Neuronal stem cell (in vitro differentiated cells): ENCODE measurements around the gene TLCD1.
A peak's percentile ranks its signal among the peaks of the same experiment; 100 is the strongest.
"Not testable (repeated sequence)": the region's sequence is repeated elsewhere in the genome, so short reads cannot be mapped to it uniquely, and the experiment has no call there.

Source experiments
- DNase-seq: peaks from one replicate; pipeline ENCODE4 v3.0.0-alpha.2; 2013; ENCODE audit warnings: low spot score
- H2AFZ ChIP-seq: one replicate; pipeline ENCODE4 v1.6.1; 2013; ENCODE audit warnings: mild to moderate bottlenecking, low read length, inconsistent platforms
- H2AK5ac ChIP-seq: 2 replicates; pipeline ENCODE4 v1.6.1; 2013; ENCODE audit warnings: low read depth, mild to moderate bottlenecking, inconsistent platforms, low read length, moderate library complexity, mixed read lengths
- H2BK120ac ChIP-seq: 2 replicates; pipeline ENCODE4 v1.6.1; 2013; ENCODE audit warnings: low read depth, mild to moderate bottlenecking, inconsistent platforms, low read length, moderate library complexity, mixed read lengths
- H2BK12ac ChIP-seq: one replicate; pipeline ENCODE4 v1.6.1; 2013; ENCODE audit warnings: low read length, inconsistent platforms
- H2BK15ac ChIP-seq: 2 replicates; pipeline ENCODE4 v1.6.1; 2013; ENCODE audit warnings: mild to moderate bottlenecking, low read length, inconsistent platforms, mixed read lengths
- H2BK5ac ChIP-seq: one replicate; pipeline ENCODE4 v1.6.1; 2013; ENCODE audit warnings: inconsistent platforms, mild to moderate bottlenecking, low read length, moderate library complexity
- H3K14ac ChIP-seq: one replicate; pipeline ENCODE4 v1.6.1; 2013; ENCODE audit warnings: low read length, inconsistent platforms
- H3K18ac ChIP-seq: 2 replicates; pipeline ENCODE4 v1.6.1; 2013; ENCODE audit warnings: low read length, inconsistent platforms
- H3K23ac ChIP-seq: 2 replicates; pipeline ENCODE4 v1.6.1; 2013; ENCODE audit warnings: low read depth, mild to moderate bottlenecking, mixed read lengths, low read length, inconsistent platforms; ENCODE audit not compliant: poor library complexity
- H3K27ac ChIP-seq: replicated peaks from 3 replicates; pipeline ENCODE4 v1.5.1; 2013; ENCODE audit warnings: low read length, inconsistent platforms
- H3K27me3 ChIP-seq, 3 experiments: 2 replicates each; pipeline ENCODE4 v1.6.1; 2013; ENCODE audit warnings: low read length in 3 of 3, mild to moderate bottlenecking in 2 of 3, inconsistent platforms in 1 of 3, low read depth in 1 of 3, mixed read lengths in 1 of 3, moderate library complexity in 1 of 3; ENCODE audit not compliant: control insufficient read depth in 3 of 3, insufficient read depth in 3 of 3
- H3K36me3 ChIP-seq, 2 donors: replicated peaks in 1 of 2; 2 replicates each; pipeline ENCODE4 v1.6.1; 2013; ENCODE audit warnings: low read length in 2 of 2; ENCODE audit not compliant: control insufficient read depth in 2 of 2, insufficient read depth in 2 of 2
- H3K4ac ChIP-seq: 2 replicates; pipeline ENCODE4 v1.6.1; 2013; ENCODE audit warnings: inconsistent platforms, mild to moderate bottlenecking, low read length, moderate library complexity
- H3K4me1 ChIP-seq, 2 donors: 1 replicate in 1 of 2; 2 replicates in 1 of 2; pipeline ENCODE4 v1.6.1; 2013; ENCODE audit warnings: low read length in 2 of 2, low read depth in 1 of 2; ENCODE audit not compliant: control insufficient read depth in 2 of 2, insufficient read depth in 1 of 2
- H3K4me2 ChIP-seq: one replicate; pipeline ENCODE4 v1.6.1; 2013; ENCODE audit warnings: mild to moderate bottlenecking, low read length, inconsistent platforms; ENCODE audit not compliant: insufficient read depth, poor library complexity, severe bottlenecking
- H3K4me3 ChIP-seq, 2 donors: 2 replicates each; pipeline ENCODE4 v1.5.1; 2013; ENCODE audit warnings: low read length in 2 of 2, mild to moderate bottlenecking in 2 of 2, inconsistent platforms in 1 of 2, moderate library complexity in 1 of 2
- H3K79me1 ChIP-seq: one replicate; pipeline ENCODE4 v1.6.1; 2013; ENCODE audit warnings: low read depth, mild to moderate bottlenecking, inconsistent platforms, low read length, moderate library complexity
- H3K9ac ChIP-seq: one replicate; pipeline ENCODE4 v1.6.1; 2013; ENCODE audit warnings: mild to moderate bottlenecking, low read depth, low read length, inconsistent platforms; ENCODE audit not compliant: poor library complexity
- H3K9me3 ChIP-seq, 2 donors: replicated peaks in 1 of 2; 2 replicates each; pipeline versions ENCODE3 to v1.6.1; 2013; ENCODE audit warnings: low read length in 2 of 2, mild to moderate bottlenecking in 2 of 2, inconsistent platforms in 1 of 2, low read depth in 1 of 2, mixed read lengths in 1 of 2, moderate library complexity in 1 of 2; ENCODE audit not compliant: control insufficient read depth in 2 of 2, insufficient read depth in 1 of 2
- H4K8ac ChIP-seq: one replicate; pipeline ENCODE4 v1.6.1; 2013; ENCODE audit warnings: low read depth, mild to moderate bottlenecking, inconsistent platforms, low read length, moderate library complexity
- H4K91ac ChIP-seq: one replicate; pipeline ENCODE4 v1.6.1; 2013; ENCODE audit warnings: low read length, low read depth, mild to moderate bottlenecking, inconsistent platforms; ENCODE audit not compliant: poor library complexity
- WGBS, 2 donors: extraction: QIAGEN DNeasy Blood & Tissue Kit; methylation state at CpG; one replicate each; pipeline ENCODE4 v1.1.7; 2013; ENCODE audit warnings: missing lambda C conversion rate in 2 of 2, mixed read lengths in 1 of 2; ENCODE audit not compliant: insufficient read length in 2 of 2, insufficient replicate concordance in 1 of 2; ENCODE audit errors: extremely low coverage in 2 of 2; 5-methylcytosine and 5-hydroxymethylcytosine counted together

The TLCD1 gene

DNA sequence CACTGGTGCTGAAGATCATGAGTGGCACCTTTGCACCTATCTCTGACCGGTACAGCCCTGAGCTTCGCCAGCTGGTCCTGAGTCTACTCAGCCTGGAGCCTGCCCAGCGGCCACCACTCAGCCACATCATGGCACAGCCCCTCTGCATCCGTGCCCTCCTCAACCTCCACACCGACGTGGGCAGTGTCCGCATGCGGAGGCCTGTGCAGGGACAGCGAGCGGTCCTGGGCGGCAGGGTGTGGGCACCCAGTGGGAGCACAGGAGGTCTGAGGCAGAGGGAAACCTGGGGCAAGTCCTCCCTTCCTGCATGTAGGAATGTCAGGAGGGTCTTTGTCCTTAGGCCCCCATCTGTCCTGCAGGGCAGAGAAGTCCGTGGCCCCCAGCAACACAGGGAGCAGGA is 11.3 kb upstream of the TLCD1 start:
- Histone ChIP-seq H3K18ac (peak overlapping the region; percentile 46), H3K4me2 (no peak overlapping the region), H2BK5ac (peak overlapping the region; percentile 54), H3K27ac (no peak overlapping the region), H3K4me3 (peak overlapping the region in 1 of 2 donors; percentile 65), H4K8ac (peak overlapping the region; percentile 26), H3K79me1 (no peaks in the 10 kb centered on the region), H3K36me3 (peaks cover 9 to 57% of the 10 kb centered on the region in 2 donors), H3K4me1 (no peaks in the 10 kb centered on the region), H3K9me3 (peaks cover 3 to 9% of the 10 kb centered on the region in 2 donors), H3K23ac (peak overlapping the region; percentile 62), H2AFZ (no peak overlapping the region), H2AK5ac (peak overlapping the region; percentile 83), H4K91ac (peak overlapping the region; percentile 77), H2BK120ac (no peak overlapping the region), H3K27me3 (no peaks in the 10 kb centered on the region), H2BK12ac (no peak overlapping the region), H3K9ac (no peak overlapping the region), H3K4ac (peak overlapping the region; percentile 23), H3K14ac (peak overlapping the region; percentile 73), H2BK15ac (no peak overlapping the region)
- no CpG with 5 or more reads among the region's 12 CpGs for WGBS, 2 donors
- no peak for DNase-seq

DNA sequence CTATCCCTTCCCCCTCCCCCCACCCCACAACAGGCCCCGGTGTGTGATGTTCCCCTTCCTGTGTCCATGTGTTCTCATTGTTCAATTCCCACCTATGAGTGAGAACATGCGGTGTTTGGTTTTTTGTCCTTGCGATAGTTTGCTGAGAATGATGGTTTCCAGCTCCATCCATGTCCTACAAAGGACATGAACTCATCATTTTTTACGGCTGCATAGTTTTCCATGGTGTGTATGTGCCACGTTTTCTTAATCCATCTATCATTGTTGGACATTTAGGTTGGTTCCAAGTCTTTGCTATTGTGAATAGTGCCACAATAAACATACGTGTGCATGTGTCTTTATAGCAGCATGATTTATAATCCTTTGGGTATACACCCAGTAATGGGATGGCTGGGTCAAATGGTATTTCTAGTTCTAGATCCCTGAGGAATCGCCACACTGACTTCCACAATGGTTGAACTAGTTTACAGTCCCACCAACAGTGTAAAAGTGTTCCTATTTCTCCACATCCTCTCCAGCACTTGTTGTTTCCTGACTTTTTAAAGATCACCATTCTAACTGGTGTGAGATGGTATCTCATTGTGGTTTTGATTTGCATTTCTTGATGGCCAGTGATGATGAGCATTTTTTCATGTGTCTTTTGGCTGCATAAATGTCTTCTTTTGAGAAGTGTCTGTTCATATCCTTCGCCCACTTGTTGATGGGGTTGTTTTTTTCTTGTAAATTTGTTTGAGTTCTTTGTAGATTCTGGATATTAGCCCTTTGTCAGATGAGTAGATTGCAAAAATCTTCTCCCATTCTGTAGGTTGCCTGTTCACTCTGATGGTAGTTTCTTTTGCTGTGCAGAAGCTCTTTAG is 10.1 kb upstream of the TLCD1 start:
- not testable (repeated sequence) for H2AFZ ChIP-seq, H2BK15ac ChIP-seq, H3K79me1 ChIP-seq, H4K91ac ChIP-seq, H3K9me3 ChIP-seq, H3K27me3 ChIP-seq, H3K23ac ChIP-seq, DNase-seq, H3K18ac ChIP-seq, H3K9ac ChIP-seq, H3K4me1 ChIP-seq, H3K4me2 ChIP-seq, H2BK12ac ChIP-seq, H4K8ac ChIP-seq, H3K14ac ChIP-seq, H2BK120ac ChIP-seq, H3K4me3 ChIP-seq, H2BK5ac ChIP-seq, H3K27ac ChIP-seq, H2AK5ac ChIP-seq, H3K4ac ChIP-seq
- H3K36me3 ChIP-seq = peaks cover 9 to 49% of the 10 kb centered on the region in 2 donors
- WGBS, 2 donors = no CpG with 5 or more reads among the region's 8 CpGs

DNA sequence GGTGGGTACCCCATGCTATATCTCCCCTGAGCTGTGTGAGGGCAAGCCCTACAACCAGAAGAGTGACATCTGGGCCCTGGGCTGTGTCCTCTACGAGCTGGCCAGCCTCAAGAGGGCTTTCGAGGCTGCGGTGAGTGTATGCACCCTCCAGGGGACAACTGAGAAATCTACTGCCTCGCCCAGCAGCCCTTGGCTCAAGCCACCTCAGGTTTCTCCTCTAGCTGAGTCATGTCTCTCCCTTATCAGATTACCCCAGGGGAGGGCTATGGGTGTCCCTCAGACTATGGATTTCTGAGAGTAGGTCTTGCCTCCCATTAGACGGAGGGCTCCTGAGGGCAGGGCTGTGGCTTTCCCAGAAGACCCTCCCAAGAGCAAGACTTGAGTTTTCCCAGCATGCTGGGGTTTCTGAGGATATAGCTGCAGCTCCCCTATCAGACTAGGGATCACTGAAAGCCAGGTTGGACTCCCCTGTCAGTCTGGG is 9.2 kb upstream of the TLCD1 start:
- no peak overlapping the region for H2BK15ac ChIP-seq
- H3K9ac ChIP-seq = no peak overlapping the region
- peak overlapping the region in 1 of 2 donors; percentile 40 for H3K4me3 ChIP-seq
- H3K14ac ChIP-seq = no peak overlapping the region
- peaks cover 9 to 42% of the 10 kb centered on the region in 2 donors for H3K36me3 ChIP-seq
- H3K18ac ChIP-seq = no peak overlapping the region
- no peak overlapping the region for H2AFZ ChIP-seq
- no CpG with 5 or more reads among the region's 5 CpGs for WGBS, 2 donors
- no peak overlapping the region for H3K27ac ChIP-seq
- H2AK5ac ChIP-seq = no peak overlapping the region
- H3K4me2 ChIP-seq = no peak overlapping the region
- H2BK120ac ChIP-seq = no peak overlapping the region
- no peak overlapping the region for H2BK12ac ChIP-seq
- H3K9me3 ChIP-seq = peaks cover 0 to 3% of the 10 kb centered on the region in 2 donors
- H3K79me1 ChIP-seq = no peaks in the 10 kb centered on the region
- no peak overlapping the region for H4K8ac ChIP-seq
- H4K91ac ChIP-seq = no peak overlapping the region
- no peak overlapping the region for H3K4ac ChIP-seq
- H3K27me3 ChIP-seq = no peaks in the 10 kb centered on the region
- H2BK5ac ChIP-seq = no peak overlapping the region
- peak overlapping the region; percentile 83 for H3K23ac ChIP-seq
- DNase-seq = no peak
- H3K4me1 ChIP-seq = no peaks in the 10 kb centered on the region

DNA sequence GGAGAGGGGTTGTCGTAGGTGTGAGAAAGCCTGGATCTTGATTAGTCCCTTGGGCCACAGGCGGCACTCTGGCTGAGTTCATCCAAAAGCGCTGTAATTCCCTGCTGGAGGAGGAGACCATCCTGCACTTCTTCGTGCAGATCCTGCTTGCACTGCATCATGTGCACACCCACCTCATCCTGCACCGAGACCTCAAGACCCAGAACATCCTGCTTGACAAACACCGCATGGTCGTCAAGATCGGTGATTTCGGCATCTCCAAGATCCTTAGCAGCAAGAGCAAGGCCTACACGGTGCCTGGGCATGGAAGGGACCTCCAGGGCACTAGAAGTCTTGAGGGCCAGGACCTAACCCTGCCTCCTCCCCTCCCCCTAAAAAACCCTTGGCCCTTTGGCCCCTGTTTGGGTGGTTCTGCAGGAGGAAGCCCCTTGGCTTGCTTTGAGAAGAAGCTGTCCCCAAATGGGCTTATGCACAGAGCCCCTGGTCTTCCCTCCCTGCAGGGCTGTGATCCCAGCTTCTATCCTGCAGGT is 8.7 kb upstream of the TLCD1 start:
- H3K36me3 ChIP-seq = peaks cover 9 to 40% of the 10 kb centered on the region in 2 donors
- no peak overlapping the region for H2AK5ac ChIP-seq
- no peak overlapping the region for H3K14ac ChIP-seq
- H3K4me3 ChIP-seq = no peak overlapping the region
- DNase-seq = no peak
- no peak overlapping the region for H2BK120ac ChIP-seq
- no peak overlapping the region for H2BK12ac ChIP-seq
- H2AFZ ChIP-seq = no peak overlapping the region
- no peak overlapping the region for H4K8ac ChIP-seq
- no peak overlapping the region for H3K9ac ChIP-seq
- H2BK5ac ChIP-seq = no peak overlapping the region
- H3K4me1 ChIP-seq = no peaks in the 10 kb centered on the region
- no peak overlapping the region for H3K27ac ChIP-seq
- H3K9me3 ChIP-seq = peaks cover 0 to 3% of the 10 kb centered on the region in 2 donors
- H3K4me2 ChIP-seq = no peak overlapping the region
- H4K91ac ChIP-seq = no peak overlapping the region
- no CpG with 5 or more reads among the region's 10 CpGs for WGBS, 2 donors
- no peaks in the 10 kb centered on the region for H3K79me1 ChIP-seq
- no peak overlapping the region for H2BK15ac ChIP-seq
- H3K23ac ChIP-seq = no peak overlapping the region
- no peak overlapping the region for H3K4ac ChIP-seq
- no peaks in the 10 kb centered on the region for H3K27me3 ChIP-seq
- H3K18ac ChIP-seq = no peak overlapping the region
